G401 (cell line): Measurements from ENCODE around the gene SLC19A1. TPM values are rescaled to one million over a fixed set of nuclear protein-coding genes. Genes with fewer than 3 reads are reported as not detected.

Experiments
- DNase-seq: peaks from one replicate; pipeline ENCODE4 v3.0.0-alpha.2; 2015; ENCODE audit warnings: low spot score
- in situ Hi-C: cut with HindIII; loops from 2 replicates; pipeline ENCODE4 v1.10.0; 2016; ENCODE audit warnings: low sequenced_read_pairs, mixed read lengths
- total RNA-seq: library from RNA; depleted of rRNA; stranded (reverse); fragments of >200 nt; shearing (Covaris generic); gene quantifications from 2 replicates; pipeline ENCODE4 v1.2.3, GENCODE V29; 2014

SLC19A1 gene
- total RNA-seq, 1 experiment from 2014 or later = 15.4 TPM

DNA sequence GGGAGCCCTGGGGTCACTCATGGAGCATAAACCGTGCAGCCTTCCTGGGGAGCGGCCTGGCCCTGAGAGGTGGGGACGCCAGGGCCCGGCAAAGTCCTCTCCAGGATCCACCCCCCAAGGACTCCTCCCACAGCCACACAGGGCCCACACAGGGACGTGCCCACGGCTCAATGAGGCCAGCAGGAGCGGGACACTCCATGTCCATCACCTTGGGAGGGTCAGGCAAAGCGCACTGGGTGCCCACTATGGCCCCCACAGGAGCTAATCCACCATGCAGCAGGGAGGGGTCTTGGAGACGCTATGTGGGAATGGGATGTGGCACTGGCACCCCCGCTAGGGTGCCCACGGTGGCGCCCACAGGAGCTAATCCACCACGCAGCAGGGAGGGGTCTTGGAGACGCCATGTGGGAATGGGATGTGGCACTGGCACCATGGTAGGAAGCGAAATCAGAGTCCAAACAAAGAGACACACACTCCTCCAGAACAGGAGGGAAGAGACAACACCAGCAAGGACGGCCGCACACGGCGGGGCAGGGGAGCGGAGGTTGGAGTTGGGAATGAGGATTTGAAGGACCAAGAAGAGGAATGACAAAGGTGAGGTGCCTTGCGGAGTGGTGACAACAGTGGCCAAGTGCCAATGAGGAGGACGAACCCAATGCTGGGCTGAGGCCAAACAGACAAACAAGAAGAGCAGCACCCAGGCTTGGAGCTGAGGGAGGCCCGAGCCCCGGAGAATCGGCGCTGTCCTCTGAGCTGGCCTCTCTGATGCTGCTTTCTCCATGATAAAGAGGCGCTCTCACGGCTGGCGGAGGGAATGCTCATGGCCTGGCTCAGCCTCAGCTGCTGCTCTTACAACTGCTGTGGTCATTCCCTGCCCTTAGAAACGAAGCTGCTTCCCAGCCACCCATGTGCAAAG lies 18.1 kb upstream of the SLC19A1 start:
- in situ Hi-C loops = no loop called here
- DNase-seq = no peak

DNA sequence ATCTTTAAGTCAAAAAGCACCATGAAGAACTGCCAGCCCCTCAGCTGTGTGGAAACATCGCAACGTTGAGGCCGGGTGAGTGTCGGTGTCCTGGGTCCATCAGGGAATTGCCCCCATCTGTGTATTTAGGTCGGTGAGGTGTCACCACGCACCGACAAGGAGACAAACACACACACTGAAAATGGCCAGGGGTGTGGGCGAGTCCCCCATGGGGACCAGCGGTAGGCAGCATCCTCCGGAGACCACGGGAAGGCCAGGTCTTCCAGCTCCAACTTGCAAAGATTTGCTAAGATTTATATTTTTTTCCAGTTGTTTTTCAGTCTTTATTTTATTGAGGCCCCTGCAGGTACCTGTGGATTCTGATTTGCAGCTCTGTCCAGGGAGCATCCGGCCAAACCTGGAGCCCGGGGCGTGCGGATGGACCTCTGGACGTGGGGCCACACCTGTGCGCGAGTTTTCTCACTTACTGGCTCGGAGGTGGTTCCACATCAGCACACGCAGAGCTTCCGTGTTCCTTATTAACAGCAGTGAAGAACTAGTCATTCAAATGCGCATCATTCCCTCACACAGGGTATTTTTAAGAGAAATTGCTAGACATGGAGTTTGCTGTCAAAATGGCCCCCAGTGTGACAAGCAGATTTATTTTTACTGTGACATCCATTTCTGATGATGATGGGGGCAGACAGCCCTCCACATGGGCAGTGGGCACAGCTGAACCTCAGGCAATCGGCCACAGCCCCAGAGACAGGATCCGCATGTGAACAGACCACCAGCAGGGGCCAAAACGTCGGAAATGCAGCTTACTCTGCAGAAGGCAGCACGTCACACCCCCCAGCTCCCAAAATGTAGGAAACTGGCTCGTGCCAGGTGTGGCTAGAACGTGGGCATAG lies 17.2 kb upstream of the SLC19A1 start:
- no peak for DNase-seq
- in situ Hi-C loops = no loop called here

DNA sequence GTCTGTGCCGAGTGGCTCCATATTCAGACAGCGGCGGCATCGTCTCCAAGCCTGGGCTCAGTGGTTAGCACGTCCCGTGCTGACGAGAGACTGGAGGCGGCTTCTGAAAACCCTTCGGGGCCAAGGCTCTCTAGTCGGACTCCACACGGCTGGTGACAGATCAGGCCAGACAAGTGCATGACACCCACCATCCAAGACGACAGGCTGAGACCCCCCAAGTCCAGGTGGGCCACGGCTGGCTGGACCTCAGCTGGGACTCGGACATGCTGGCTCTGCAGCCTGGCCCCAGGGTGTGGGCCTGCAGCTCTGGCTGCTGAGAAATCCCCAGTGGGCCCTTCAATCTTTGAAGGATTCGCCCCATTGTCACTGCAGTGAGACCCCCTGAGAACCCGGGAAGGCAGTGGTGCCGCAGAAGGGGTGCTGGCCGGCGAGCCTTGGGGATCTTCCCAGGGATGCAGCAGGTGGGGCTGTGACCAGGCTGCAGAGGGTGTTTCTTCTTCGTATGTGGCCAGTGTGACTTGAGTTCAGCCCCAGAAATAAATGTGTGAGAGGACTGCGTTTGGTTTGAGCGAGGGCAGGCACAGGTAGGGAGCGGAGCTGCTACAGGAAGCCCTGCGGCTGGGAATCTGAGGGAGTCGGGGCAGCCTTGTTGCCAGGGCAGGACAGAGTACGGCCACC lies 15.9 kb upstream of the SLC19A1 start:
- DNase-seq = no peak
- in situ Hi-C loops = no loop called here

DNA sequence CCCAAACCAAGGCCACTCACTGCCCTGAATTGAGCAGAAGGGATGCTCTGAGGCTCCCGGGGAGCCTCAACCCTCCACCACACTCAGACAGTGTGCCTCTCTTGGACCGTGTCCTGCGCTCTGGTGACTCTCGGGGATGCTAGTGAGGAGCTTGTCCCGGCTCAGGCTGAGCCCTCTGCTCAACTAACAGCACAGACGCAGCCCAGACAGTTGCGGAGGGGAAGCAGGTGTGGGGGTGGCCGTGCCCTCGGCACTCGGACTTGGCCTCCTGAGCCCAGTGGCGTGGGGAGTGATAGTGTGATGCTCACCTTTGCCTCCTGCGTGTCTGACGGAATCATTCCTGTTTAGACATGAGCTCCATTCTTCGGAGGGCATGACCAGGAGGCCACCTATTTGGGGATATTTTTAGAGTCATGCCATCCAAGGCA lies 15.4 kb upstream of the SLC19A1 start:
- in situ Hi-C loops = no loop called here
- DNase-seq = no peak

DNA sequence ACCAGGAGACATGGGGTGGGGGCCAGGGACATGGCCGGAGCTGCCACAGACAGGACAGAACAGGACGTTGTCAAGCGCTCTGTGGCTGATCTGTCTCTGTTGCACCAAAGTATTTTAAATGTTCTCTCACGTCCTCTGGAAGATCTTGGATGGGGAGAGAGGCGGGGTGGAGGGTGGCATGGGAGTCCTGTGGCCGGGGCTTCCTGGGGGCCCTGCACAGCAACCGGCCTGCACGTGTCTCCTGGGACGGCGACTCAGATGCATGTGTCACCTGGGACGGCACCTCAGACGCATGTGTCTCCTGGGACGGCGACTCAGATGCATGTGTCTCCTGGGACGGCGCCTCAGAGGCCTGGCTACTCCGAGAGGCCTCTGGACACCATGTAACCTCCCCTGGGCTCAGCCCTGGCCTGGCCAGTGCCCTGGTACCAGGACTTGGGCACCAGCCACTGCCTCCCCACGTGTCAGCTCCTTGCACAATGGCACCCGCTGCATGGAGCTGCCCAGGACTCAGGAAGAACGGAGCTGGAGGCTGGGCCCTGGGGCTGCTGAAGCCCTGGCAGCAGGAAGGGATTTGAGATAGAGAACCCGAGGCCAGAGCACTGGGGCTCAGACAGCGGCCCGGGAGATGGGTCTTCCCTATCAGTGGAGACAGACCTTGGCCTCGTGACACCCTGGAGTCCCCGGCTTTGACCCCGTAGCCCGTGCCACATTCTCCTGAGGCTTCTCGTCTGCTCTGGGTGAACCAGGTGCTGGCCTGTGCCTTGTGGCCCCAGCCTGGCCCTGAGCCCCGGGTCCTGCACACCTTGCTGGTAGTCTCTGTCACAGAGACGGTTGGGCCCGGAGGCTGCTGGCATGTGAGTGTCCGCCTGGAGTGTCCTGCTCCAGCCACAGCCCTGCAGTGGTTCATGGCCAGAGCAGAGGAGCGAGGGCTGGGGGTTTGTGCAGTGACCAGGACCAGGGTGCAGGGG lies 14.7 kb upstream of the SLC19A1 start:
- in situ Hi-C loops = no loop called here
- no peak for DNase-seq

DNA sequence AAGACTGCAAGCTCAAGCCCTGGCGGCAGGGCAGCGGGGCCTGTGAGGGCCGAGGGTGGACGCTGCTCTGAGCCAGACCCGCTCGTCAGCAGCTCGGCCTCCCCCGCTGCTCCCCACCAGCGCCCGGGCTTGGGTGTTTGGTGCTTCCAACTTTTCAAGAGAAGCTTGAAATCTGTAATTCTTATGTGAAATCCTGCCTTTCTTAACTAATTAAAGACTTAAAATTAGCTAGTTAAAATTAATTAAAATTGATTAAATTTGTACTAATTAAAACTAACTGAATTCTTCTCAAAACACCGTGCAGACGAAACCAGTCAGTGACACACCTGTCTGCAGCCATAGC lies 14.0 kb upstream of the SLC19A1 start:
- in situ Hi-C loops = no loop called here
- DNase-seq = no peak

DNA sequence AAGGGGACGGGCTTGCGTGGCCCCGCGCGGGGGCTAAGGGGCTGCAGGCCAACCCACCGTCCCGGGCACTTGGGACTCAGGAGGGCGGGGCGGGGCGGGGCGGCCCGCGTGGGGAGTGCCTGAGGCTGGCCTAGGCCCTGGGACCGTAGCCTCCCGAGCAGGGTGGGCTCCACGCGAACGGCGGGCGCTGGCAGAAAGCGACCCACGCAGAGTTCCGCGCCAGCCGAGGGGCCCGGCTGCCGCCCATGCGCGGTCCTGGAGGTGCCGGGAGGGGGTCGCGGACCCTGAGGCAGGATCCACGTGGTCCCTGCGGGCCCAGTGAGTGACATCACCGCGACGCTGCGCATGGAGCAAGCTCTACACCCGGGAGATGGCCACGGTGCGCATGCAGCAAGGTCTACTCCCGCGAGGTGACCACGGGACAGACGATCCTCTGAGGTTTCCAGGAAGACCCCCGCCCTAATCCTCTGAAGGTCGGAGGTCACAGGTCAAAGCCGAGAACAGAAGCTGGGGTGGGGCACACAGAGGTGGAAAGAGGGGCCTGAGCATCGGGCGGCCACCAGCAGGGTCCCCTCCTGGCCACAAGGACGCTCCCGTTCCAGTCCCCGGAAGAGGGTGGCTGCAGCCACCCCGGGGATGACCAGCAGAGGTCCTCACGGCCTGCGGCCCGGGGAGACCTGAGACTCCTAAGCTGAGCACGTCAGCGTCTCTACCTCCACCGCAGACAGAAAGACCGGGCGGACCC lies 13.5 kb upstream of the SLC19A1 start:
- peak; percentile 79 for DNase-seq
- in situ Hi-C loops = no loop called here

DNA sequence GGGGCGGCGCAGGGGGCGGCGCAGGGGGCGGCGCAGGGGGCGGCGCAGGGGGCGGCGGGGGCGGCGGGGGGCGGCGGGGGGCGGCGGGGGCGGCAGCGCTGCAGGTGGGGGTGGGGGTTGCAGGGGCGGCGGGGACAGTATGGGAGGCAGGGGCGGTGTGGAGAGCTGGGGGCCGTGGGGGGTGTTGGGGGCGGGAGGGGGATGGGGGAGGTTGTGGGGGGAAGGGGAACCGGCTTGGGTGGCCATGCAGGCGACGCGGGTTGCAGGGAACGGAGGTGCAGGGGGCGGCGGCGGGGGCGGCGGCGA lies 13.0 kb upstream of the SLC19A1 start:
- in situ Hi-C loops = no loop called here
- DNase-seq = no peak

DNA sequence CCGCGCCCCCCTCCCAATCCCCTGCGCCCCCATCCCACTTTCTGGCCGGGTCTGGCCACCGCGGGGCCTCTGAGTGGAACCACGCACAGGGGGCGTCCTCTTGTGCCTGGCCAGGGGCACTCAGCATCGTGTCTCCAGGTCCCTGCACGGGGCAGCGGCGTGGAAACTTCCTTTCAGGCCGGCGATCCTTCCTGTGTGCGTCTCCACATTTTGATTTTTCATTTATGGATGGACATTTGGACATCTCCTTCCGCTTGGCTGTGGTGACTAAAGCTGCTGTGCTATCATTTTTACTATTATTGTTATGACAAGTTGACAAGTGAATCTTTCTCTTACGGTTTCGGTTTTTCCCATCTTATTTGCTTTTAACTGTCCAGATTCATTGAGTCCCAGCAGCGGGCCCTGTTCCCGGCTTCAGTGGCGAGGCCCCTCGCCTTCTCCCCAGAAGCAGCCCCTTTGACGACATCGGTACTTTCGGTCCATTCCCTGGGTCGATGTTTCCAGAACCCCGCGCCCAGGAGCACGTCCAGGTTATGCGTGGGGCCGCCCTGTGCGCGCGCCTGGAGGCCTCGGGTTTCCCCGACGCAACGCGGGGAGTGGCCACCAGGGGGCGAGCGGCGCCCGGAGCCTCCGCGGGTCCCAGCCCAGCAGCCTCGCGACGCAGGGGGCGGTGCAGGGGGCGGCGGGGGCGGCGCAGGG lies 12.4 kb upstream of the SLC19A1 start:
- in situ Hi-C loops = no loop called here
- DNase-seq = peak; percentile 68

DNA sequence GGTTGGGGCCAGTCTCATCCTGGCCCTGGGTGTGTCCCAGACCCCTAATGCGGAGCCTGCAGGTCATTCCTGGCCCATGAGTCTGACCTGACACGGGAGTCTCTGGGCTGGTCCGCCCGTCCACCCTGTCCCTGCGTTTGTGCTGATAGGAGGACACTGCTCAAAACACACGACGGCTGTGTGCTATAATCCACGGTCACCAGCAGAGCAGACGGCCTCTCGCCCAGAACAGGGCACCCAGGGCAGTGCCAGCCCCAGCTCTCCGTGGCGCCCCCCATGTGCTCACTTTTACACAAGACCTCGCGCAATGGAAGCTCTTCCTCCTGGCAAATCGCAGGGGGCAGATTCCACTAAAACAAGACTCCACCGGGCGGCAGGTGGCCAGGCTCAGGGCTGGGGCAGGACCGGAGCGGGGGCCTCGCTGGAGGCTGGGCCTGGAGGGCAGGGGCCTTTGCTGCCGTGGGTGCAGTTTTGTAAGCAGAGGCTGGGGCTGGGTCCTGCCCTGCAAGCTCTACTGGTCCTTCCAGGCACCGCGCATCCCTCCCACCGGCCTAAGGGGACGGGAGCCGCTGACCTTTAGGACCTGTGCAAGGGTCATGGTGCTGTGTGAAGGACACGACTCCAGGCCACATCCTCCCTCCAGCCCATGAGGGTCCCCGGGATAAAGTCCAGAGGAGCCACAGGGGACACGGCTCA lies 10.6 kb upstream of the SLC19A1 start:
- in situ Hi-C loops = no loop called here
- no peak for DNase-seq

DNA sequence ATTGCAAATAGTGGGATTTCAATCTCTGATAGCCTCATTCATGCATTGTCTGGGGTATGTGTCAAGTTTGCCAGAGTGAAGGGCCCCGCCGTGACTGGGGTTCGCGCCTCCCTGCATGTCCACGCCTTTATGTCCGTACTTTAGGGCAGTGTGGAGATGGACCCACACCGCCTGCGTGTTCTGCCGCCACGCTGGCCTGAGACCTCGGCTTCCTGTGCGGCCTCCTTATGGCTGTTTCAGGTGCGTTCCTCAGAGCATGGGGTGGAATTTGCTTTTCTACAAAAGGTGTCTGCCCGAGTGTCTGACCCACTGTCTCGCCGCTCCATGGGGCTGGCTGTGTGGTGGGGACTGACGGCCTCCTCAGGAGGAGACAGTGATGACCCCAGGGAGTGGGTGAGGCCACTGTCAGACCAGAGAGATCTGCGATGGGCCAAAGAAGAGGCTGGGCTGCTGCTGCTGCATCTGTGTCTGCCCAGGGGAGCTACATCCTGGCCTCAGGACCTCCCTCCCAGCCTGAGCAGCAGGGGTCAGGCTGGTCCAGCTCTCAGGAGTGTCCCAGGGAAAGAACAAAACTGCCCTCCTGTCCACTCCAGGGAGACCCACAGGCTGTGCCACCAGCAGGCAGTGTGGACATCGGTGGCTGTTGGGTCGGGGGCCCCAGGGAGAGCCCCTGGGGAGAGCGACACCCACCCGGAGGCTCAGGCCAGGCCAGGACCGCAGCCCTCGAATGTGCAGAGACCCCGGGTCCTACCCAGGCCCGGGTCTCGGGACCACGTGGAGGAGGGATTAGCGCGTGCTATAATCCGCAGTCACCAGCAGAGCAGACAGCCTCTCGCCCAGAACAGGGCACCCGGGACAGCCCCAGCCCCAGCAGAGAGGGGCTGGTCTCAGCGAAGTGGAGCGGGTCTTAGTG lies 9.8 kb upstream of the SLC19A1 start:
- no peak for DNase-seq
- in situ Hi-C loops = no loop called here

DNA sequence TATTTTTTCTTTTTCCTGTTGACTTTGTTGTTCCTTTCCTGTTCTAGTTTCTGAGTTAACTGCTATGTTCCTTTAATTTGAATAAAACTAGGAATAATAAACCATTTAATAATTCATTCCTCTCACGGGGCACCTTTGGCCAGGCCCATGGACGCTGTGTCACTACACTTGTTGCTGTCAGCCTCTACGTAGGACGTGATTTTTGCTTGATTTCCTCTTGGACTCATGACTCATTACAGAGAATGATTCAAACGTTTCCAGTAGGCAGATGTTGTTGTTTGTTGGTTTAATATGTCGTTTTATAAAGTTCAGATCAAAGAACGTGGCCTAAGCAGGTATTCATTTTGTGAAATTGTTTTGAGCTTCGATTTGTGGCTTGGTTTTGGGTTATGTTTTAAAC lies 9.1 kb upstream of the SLC19A1 start:
- in situ Hi-C loops = no loop called here
- DNase-seq = no peak

DNA sequence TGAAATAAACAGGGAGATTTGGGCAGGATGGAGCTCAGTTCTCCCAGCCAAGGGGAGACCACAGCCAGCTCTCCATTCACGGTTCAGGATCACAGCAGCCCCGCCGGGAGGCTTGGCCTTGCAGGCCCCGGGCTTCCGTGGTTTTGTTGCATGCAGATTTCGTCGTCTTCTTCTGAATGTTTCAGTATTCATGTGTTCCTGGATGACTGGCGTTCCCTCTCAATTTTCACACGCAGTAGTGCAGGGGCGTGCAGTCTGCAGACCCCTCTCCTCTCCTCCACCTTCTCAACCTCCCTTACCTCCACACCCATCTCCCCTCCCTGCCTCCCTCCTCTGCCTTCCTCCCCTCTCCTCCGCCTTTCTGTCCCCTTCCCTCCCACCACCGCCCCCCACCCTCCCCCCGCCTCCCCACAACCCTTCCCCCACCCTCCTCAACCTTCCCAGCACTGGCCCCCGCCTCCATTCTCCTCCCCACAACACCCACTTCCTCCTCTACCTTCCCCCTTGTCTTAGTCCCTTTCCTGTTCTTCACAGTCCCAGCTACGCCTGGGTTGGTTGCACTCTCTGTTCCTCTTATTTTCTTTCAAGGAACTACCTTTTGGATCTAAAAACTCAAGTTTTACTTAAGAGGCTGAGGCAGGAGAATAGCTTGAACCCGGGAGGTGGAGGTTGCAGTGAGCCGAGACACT lies 8.4 kb upstream of the SLC19A1 start:
- no peak for DNase-seq
- in situ Hi-C loops = no loop called here

DNA sequence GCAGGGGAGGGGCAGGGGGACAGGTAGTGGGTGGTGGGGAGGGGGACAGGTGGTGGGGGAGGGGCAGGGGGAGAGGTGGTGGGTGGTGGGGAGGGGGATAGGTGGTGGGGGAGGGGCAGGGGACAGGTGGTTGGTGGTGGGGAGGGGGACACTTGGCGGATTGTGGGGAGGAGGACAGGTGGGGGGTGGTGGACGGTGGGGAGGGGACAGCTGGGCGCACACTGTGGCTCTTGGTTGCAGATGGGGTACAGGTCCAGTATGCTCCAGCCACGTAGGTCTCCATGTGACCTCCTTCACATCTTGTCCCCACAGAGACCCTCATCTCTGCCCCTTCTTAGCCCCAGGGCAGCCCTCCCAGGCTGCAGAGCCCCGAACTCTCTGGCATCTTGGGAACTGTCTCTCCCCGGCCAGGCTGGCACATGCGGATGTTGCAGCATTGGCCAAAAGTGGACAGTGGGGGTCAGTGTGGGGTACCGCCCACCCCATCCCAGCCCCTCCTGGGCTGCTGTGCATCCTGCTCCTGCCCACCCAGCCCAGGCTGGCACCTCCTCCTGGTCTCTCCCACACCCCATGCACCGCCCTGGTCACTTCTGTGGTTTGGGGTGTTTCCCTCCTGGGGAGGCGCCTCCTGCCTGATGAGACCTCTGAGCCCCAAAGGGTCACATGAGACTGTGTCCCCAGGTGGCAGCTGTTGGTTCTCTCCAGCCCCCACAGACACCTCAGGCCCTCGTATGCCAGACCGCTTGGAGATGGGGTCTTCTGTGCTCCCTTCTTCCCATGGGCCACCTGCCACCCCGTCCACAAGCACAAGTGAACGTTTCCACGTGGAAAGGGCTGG lies 7.6 kb upstream of the SLC19A1 start:
- no peak for DNase-seq

More for the DNA sequence above, 7.6 kb upstream of the SLC19A1 start:
- in situ Hi-C loops = no loop called here
